Liver (tissue), 9 donors: ENCODE data around the gene PARN. TPM values are rescaled to one million over a fixed set of nuclear protein-coding genes. Genes with fewer than 3 reads are reported as not detected.
"Not testable (repeated sequence)": the region's sequence is repeated elsewhere in the genome, so short reads cannot be mapped to it uniquely, and the experiment has no call there.

Experiments
- DNase-seq: peaks from one replicate; pipeline ENCODE4 v3.0.0-alpha.2; 2017; ENCODE audit warnings: low spot score
- H3K27ac ChIP-seq, 2 donors: one replicate each; pipeline ENCODE4 v1.7.0; 2013; ENCODE audit warnings: inconsistent platforms in 2 of 2, low read length in 2 of 2, control low read depth in 1 of 2, low read depth in 1 of 2, mild to moderate bottlenecking in 1 of 2
- H3K27me3 ChIP-seq, 4 donors: one replicate each; pipeline versions ENCODE4 v1.6.1 to v1.7.0; 2013; ENCODE audit warnings: low read length in 3 of 4, inconsistent platforms in 1 of 4, mild to moderate bottlenecking in 1 of 4, moderate library complexity in 1 of 4; ENCODE audit not compliant: control insufficient read depth in 4 of 4, insufficient read depth in 4 of 4
- H3K36me3 ChIP-seq, 4 donors: one replicate each; pipeline versions ENCODE4 v1.6.1 to v1.7.0; 2013; ENCODE audit warnings: low read length in 3 of 4, mild to moderate bottlenecking in 3 of 4, low read depth in 1 of 4, moderate library complexity in 1 of 4; ENCODE audit not compliant: control insufficient read depth in 4 of 4, insufficient read depth in 3 of 4
- H3K4me1 ChIP-seq, 4 donors: one replicate each; pipeline versions ENCODE4 v1.6.1 to v1.7.0; 2013; ENCODE audit warnings: low read length in 3 of 4, mild to moderate bottlenecking in 3 of 4, moderate library complexity in 1 of 4; ENCODE audit not compliant: control insufficient read depth in 4 of 4, insufficient read depth in 4 of 4
- H3K4me3 ChIP-seq, 3 donors: one replicate each; pipeline versions ENCODE4 v1.6.1 to v1.7.0; 2013; ENCODE audit warnings: low read length in 3 of 3, control low read depth in 1 of 3, low read depth in 1 of 3, mild to moderate bottlenecking in 1 of 3
- H3K9ac ChIP-seq, 2 donors: one replicate each; pipeline ENCODE4 v1.7.0; 2013; ENCODE audit warnings: low read length in 2 of 2, mild to moderate bottlenecking in 2 of 2, moderate library complexity in 2 of 2, control low read depth in 1 of 2, low read depth in 1 of 2
- H3K9me3 ChIP-seq, 4 donors: one replicate each; pipeline versions ENCODE4 v1.6.1 to v1.7.0; 2013; ENCODE audit warnings: low read length in 3 of 4; ENCODE audit not compliant: control insufficient read depth in 4 of 4
- EGR1 ChIP-seq, 2 donors: IDR thresholded peaks; 2 replicates each; pipeline ENCODE4 v1.6.1; 2016 to 2018; ENCODE audit warnings: antibody characterized with exemption in 2 of 2, low read depth in 2 of 2
- FOXA1 ChIP-seq: IDR thresholded peaks from 2 replicates; pipeline ENCODE4 v1.6.1; 2016; ENCODE audit warnings: antibody characterized with exemption
- FOXA2 ChIP-seq: IDR thresholded peaks from 2 replicates; pipeline ENCODE4 v1.6.1; 2016; ENCODE audit warnings: antibody characterized with exemption
- GABPA ChIP-seq, 2 donors: IDR thresholded peaks in 1 of 2; conservative IDR thresholded peaks in 1 of 2; 2 replicates each; pipeline ENCODE4 v1.6.1; 2016; ENCODE audit warnings: antibody characterized with exemption in 2 of 2, mild to moderate bottlenecking in 1 of 2, moderate library complexity in 1 of 2
- HNF4A ChIP-seq, 2 donors: conservative IDR thresholded peaks; 2 replicates each; pipeline ENCODE4 v1.6.1; 2016; ENCODE audit warnings: antibody characterized with exemption in 2 of 2, mild to moderate bottlenecking in 2 of 2
- HNF4G ChIP-seq: IDR thresholded peaks from 2 replicates; pipeline ENCODE4 v1.6.1; 2016; ENCODE audit warnings: antibody characterized with exemption
- JUND ChIP-seq, 2 donors: IDR thresholded peaks; 2 replicates each; pipeline ENCODE4 v1.6.1; 2016; ENCODE audit warnings: antibody characterized with exemption in 2 of 2
- NR2F2 ChIP-seq: IDR thresholded peaks from 2 replicates; pipeline ENCODE4 v1.6.1; 2016; ENCODE audit warnings: antibody characterized with exemption
- RAD21 ChIP-seq, 2 donors: IDR thresholded peaks; 2 replicates each; pipeline ENCODE4 v1.6.1; 2016; ENCODE audit warnings: antibody characterized with exemption in 2 of 2, mild to moderate bottlenecking in 2 of 2
- RXRA ChIP-seq, 2 donors: IDR thresholded peaks; 2 replicates each; pipeline ENCODE4 v1.6.1; 2017 to 2018; ENCODE audit warnings: antibody characterized with exemption in 2 of 2, mild to moderate bottlenecking in 1 of 2
- SP1 ChIP-seq: IDR thresholded peaks from 2 replicates; pipeline ENCODE4 v1.6.1; 2018; ENCODE audit warnings: antibody characterized with exemption, mild to moderate bottlenecking
- TAF1 ChIP-seq: conservative IDR thresholded peaks from 2 replicates; pipeline ENCODE4 v1.6.1; 2016; ENCODE audit warnings: antibody characterized with exemption, mild to moderate bottlenecking
- YY1 ChIP-seq: IDR thresholded peaks from 2 replicates; pipeline ENCODE4 v1.6.1; 2016; ENCODE audit warnings: antibody characterized with exemption, mild to moderate bottlenecking
- WGBS: extraction: QIAGEN DNeasy Blood & Tissue Kit; methylation state at CpG from one replicate; pipeline ENCODE4 v1.1.7; 2013; 5-methylcytosine and 5-hydroxymethylcytosine counted together
- polyA plus RNA-seq, 2 donors: library from polyadenylated mRNA; stranded (reverse) in 1 of 2; unstranded in 1 of 2; fragments of 200-250 nt in 1 of 2; fragments of >200 nt in 1 of 2; fragmentation: Nextera tagmentation in 1 of 2; extraction: Ambion mirVana in 1 of 2; gene quantifications; one replicate each; pipeline versions ENCODE4 v1.2.1 to v1.2.3, GENCODE V29; 2013 to 2015
- total RNA-seq, 2 donors: library from RNA; depleted of rRNA; stranded (reverse); fragments of >200 nt; gene quantifications; one replicate each; pipeline ENCODE4 v1.2.3, GENCODE V29; 2014
- TF ChIP-seq, protein P1 (sequence below): fragments of 150-350 bp; IDR thresholded peaks from 2 replicates; pipeline ENCODE4 v1.5.1; 2017; ENCODE audit warnings: improper control_type of control experiment, low read depth, low read length; ENCODE audit not compliant: missing input control
- TF ChIP-seq, protein P2 (sequence below): IDR thresholded peaks from 2 replicates; pipeline ENCODE4 v1.6.1; 2016; ENCODE audit warnings: antibody characterized with exemption
- TF ChIP-seq, protein P3 (sequence below): IDR thresholded peaks from 2 replicates; pipeline ENCODE4 v1.6.1; 2016; ENCODE audit warnings: antibody characterized with exemption
- TF ChIP-seq, protein P4 (sequence below): IDR thresholded peaks from 2 replicates; pipeline ENCODE4 v1.6.1; 2016; ENCODE audit warnings: antibody characterized with exemption, mild to moderate bottlenecking
- donor health status: healthy.
- donor health status: healthy.
- donor health status: healthy.
- donor health status: healthy.
- donor health status: healthy.

The PARN gene
- total and polyA plus RNA-seq, 4 donors, result 7.9 to 19.7 (median 9.7) TPM

DNA sequence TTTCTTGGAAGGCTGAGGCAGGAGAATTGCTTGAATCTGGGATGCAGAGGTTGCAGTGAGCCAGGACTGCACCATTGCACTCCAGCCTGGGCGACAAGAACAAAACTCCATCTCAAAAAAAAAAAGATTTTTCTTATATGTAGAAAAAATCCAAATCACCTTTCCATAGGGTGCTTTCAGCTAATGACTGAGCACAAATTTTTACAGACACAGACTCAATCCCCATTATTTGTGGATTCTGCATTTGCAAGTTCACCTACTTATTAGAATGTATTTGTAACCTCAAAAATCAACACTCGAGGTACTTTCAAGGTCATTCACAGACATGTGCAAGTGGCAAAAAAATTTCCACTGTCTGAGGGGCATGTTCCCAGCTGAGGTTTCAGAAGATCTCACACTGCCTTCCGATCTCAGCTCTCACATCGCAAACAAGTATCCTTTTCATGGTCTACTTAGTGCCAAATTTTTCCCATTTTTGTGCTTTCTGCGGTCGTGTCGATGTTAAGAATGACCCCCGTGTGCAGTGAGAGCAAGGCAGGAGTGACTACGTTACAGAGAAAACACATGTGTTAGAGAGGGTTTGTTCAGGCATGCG is 234.3 kb downstream of the PARN start:
- H3K4me1 ChIP-seq, DNase-seq, H3K4me3 ChIP-seq, H3K27me3 ChIP-seq, H3K9ac ChIP-seq, H3K36me3 ChIP-seq, H3K9me3 ChIP-seq, H3K27ac ChIP-seq: not testable (repeated sequence)
- 85% methylated on average over 10 of the region's 10 CpGs for WGBS

DNA sequence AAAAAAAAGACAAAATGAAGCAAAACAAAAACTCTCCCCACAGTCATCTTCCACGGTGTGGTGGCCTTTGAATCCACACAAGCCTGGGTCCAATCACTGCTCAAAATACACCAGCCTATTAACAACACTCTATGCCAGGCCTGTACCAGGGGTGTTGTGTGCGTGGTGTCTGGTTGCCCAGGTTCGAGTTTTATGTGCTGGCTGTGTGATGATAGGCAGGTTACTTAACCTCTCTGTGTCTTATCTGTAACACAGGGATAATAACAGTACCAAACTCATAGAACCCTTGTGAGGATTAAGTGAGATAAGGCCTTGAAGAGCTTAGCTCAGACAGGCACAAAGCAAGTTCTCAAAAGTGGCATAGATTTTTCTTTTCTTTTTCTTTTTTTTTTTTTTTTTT is 235.2 kb downstream of the PARN start:
- Histone ChIP-seq H3K4me1 (no peaks in the 10 kb centered on the region), H3K27ac (no peak overlapping the region), H3K27me3 (no peaks in the 10 kb centered on the region), H3K9ac (no peak overlapping the region), H3K4me3 (no peak overlapping the region), H3K36me3 (no peaks in the 10 kb centered on the region), H3K9me3 (no peaks in the 10 kb centered on the region)
- TF ChIP-seq TAF1 (no peak), RXRA (IDR thresholded peaks at IDR 0.05) (no peak), GABPA (IDR thresholded peaks at IDR 0.05 in 1 of 2, conservative IDR thresholded peaks at IDR 0.05 in 1 of 2) (no peak), FOXA2 (no peak), YY1 (no peak), FOXA1 (no peak), HNF4G (no peak), RAD21 (IDR thresholded peaks at IDR 0.05) (no peak), EGR1 (IDR thresholded peaks at IDR 0.05; ENCODE audit: low read depth in 2 of 2) (no peak), NR2F2 (no peak), HNF4A (conservative IDR thresholded peaks at IDR 0.05) (no peak), JUND (IDR thresholded peaks at IDR 0.05) (no peak)
- TF ChIP-seq, protein P1, sequence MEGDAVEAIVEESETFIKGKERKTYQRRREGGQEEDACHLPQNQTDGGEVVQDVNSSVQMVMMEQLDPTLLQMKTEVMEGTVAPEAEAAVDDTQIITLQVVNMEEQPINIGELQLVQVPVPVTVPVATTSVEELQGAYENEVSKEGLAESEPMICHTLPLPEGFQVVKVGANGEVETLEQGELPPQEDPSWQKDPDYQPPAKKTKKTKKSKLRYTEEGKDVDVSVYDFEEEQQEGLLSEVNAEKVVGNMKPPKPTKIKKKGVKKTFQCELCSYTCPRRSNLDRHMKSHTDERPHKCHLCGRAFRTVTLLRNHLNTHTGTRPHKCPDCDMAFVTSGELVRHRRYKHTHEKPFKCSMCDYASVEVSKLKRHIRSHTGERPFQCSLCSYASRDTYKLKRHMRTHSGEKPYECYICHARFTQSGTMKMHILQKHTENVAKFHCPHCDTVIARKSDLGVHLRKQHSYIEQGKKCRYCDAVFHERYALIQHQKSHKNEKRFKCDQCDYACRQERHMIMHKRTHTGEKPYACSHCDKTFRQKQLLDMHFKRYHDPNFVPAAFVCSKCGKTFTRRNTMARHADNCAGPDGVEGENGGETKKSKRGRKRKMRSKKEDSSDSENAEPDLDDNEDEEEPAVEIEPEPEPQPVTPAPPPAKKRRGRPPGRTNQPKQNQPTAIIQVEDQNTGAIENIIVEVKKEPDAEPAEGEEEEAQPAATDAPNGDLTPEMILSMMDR, result no peak
- TF ChIP-seq, protein P2, sequence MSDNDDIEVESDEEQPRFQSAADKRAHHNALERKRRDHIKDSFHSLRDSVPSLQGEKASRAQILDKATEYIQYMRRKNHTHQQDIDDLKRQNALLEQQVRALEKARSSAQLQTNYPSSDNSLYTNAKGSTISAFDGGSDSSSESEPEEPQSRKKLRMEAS, result no peak
- TF ChIP-seq, protein P3, sequence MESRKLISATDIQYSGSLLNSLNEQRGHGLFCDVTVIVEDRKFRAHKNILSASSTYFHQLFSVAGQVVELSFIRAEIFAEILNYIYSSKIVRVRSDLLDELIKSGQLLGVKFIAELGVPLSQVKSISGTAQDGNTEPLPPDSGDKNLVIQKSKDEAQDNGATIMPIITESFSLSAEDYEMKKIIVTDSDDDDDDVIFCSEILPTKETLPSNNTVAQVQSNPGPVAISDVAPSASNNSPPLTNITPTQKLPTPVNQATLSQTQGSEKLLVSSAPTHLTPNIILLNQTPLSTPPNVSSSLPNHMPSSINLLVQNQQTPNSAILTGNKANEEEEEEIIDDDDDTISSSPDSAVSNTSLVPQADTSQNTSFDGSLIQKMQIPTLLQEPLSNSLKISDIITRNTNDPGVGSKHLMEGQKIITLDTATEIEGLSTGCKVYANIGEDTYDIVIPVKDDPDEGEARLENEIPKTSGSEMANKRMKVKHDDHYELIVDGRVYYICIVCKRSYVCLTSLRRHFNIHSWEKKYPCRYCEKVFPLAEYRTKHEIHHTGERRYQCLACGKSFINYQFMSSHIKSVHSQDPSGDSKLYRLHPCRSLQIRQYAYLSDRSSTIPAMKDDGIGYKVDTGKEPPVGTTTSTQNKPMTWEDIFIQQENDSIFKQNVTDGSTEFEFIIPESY, result no peak
- WGBS, result 94% methylated on average over 3 of the region's 3 CpGs
- no peak for DNase-seq

DNA sequence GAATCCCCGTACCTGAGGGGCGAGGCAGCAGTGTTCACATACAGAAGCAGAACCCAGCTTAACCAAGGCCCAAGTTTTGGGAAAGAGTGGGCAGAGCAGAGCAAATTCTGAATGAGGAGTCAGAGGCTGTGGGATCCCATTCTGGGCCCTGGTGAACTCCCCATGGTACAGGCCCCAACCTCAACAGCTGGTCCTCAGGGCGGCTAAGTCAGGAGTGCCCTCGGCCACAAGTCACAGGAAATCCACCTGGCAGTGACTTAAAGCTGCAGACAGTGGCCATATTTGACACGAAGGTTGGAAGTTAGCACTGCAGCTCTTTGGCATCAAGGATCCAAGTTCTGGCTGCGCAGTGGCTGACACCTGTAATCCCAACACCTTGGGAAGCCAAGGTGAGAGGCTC is 237.1 kb downstream of the PARN start:
- H3K4me1 ChIP-seq, result no peaks in the 10 kb centered on the region
- no peaks in the 10 kb centered on the region for H3K36me3 ChIP-seq
- DNase-seq, result no peak
- no peaks in the 10 kb centered on the region for H3K9me3 ChIP-seq
- no peak overlapping the region for H3K9ac ChIP-seq
- H3K4me3 ChIP-seq, result no peak overlapping the region
- H3K27me3 ChIP-seq, result no peaks in the 10 kb centered on the region
- 92% methylated on average over 6 of the region's 6 CpGs for WGBS
- no peak overlapping the region for H3K27ac ChIP-seq
- no peak for TF ChIP-seq NR2F2
- no peak for TF ChIP-seq SP1
- no peak for TF ChIP-seq JUND (IDR thresholded peaks at IDR 0.05)
- no peak for TF ChIP-seq TAF1
- TF ChIP-seq, protein P4, sequence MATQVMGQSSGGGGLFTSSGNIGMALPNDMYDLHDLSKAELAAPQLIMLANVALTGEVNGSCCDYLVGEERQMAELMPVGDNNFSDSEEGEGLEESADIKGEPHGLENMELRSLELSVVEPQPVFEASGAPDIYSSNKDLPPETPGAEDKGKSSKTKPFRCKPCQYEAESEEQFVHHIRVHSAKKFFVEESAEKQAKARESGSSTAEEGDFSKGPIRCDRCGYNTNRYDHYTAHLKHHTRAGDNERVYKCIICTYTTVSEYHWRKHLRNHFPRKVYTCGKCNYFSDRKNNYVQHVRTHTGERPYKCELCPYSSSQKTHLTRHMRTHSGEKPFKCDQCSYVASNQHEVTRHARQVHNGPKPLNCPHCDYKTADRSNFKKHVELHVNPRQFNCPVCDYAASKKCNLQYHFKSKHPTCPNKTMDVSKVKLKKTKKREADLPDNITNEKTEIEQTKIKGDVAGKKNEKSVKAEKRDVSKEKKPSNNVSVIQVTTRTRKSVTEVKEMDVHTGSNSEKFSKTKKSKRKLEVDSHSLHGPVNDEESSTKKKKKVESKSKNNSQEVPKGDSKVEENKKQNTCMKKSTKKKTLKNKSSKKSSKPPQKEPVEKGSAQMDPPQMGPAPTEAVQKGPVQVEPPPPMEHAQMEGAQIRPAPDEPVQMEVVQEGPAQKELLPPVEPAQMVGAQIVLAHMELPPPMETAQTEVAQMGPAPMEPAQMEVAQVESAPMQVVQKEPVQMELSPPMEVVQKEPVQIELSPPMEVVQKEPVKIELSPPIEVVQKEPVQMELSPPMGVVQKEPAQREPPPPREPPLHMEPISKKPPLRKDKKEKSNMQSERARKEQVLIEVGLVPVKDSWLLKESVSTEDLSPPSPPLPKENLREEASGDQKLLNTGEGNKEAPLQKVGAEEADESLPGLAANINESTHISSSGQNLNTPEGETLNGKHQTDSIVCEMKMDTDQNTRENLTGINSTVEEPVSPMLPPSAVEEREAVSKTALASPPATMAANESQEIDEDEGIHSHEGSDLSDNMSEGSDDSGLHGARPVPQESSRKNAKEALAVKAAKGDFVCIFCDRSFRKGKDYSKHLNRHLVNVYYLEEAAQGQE, result no peak
- no peak for TF ChIP-seq HNF4A (conservative IDR thresholded peaks at IDR 0.05)
- TF ChIP-seq, protein P1, result no peak
- TF ChIP-seq YY1, result no peak
- no peak for TF ChIP-seq HNF4G
- TF ChIP-seq RAD21 (IDR thresholded peaks at IDR 0.05), result no peak
